H1 (cell line): ENCODE measurements around the gene TXNRD2. TPM values are rescaled to one million over a fixed set of nuclear protein-coding genes. Genes with fewer than 3 reads are reported as not detected.

ENCODE experiments used
- CTCF ChIA-PET: fragments of 300-600 bp; sonication (Branson Sonifier 250); formaldehyde crosslinking; loops from one replicate; lab custom pipeline; 2021; ENCODE audit not compliant: partially characterized antibody; lab: Charles Lee
- POLR2A ChIA-PET: fragments of 300-600 bp; sonication (Branson Sonifier 250); formaldehyde crosslinking; loops from one replicate; lab custom pipeline; 2021; ENCODE audit warnings: inconsistent platforms; ENCODE audit not compliant: partially characterized antibody; lab: Charles Lee
- DNase-seq, 2 experiments: peaks; one replicate each; pipeline versions ENCODE4 v3.0.0 to v3.0.0-alpha.2; 2010 to 2022; ENCODE audit warnings: low spot score in 2 of 2, low read depth in 1 of 2, mixed read lengths in 1 of 2
- FAIRE-seq: peaks from 2 replicates; lab custom pipeline; 2011; peaks lifted over from hg19 to GRCh38; lab: Jason Lieb, UNC
- H2AFZ ChIP-seq: 2 replicates; pipeline ENCODE4 v1.8.1; 2012; ENCODE audit warnings: low read length, inconsistent platforms
- H2AK5ac ChIP-seq: 2 replicates; pipeline ENCODE4 v1.6.1; 2013; ENCODE audit warnings: low read depth, low read length
- H2BK120ac ChIP-seq: replicated peaks from 2 replicates; pipeline ENCODE3; 2013; ENCODE audit warnings: low read depth, low read length, inconsistent platforms
- H2BK12ac ChIP-seq: 2 replicates; pipeline ENCODE4 v1.6.1; 2013; ENCODE audit warnings: low read depth, low read length
- H2BK15ac ChIP-seq: 2 replicates; pipeline ENCODE4 v1.6.1; 2013; ENCODE audit warnings: low read length
- H2BK20ac ChIP-seq: 2 replicates; pipeline ENCODE4 v1.6.1; 2013; ENCODE audit warnings: low read length
- H2BK5ac ChIP-seq: 2 replicates; pipeline ENCODE4 v1.6.1; 2013; ENCODE audit warnings: low read depth, low read length
- H3K14ac ChIP-seq: 2 replicates; pipeline ENCODE4 v1.6.1; 2013; ENCODE audit warnings: inconsistent platforms; ENCODE audit not compliant: insufficient read length
- H3K18ac ChIP-seq: 2 replicates; pipeline ENCODE4 v1.6.1; 2013; ENCODE audit warnings: low read length; ENCODE audit errors: extremely low read depth
- H3K23ac ChIP-seq: 2 replicates; pipeline ENCODE4 v1.6.1; 2013; ENCODE audit warnings: inconsistent platforms; ENCODE audit not compliant: insufficient read length
- H3K23me2 ChIP-seq: 2 replicates; pipeline ENCODE4 v1.6.1; 2013; ENCODE audit warnings: low read depth, low read length
- H3K27ac ChIP-seq: 2 replicates; pipeline ENCODE4 v1.6.1; 2011; ENCODE audit warnings: low read depth, low read length, inconsistent platforms
- H3K27me3 ChIP-seq, 4 experiments: replicated peaks in 1 of 4; 1 replicate in 1 of 4; 2 replicates in 3 of 4; pipeline versions ENCODE4 v1.6.1 to v1.8.1; 2011 to 2013; ENCODE audit warnings: low read length in 3 of 4, mild to moderate bottlenecking in 3 of 4, inconsistent platforms in 2 of 4, mixed read lengths in 2 of 4, moderate library complexity in 1 of 4; ENCODE audit not compliant: control insufficient read depth in 3 of 4, insufficient read depth in 3 of 4; ENCODE audit errors: extremely low read depth in 1 of 4
- H3K36me3 ChIP-seq, 4 experiments: 2 replicates each; pipeline versions ENCODE4 v1.6.1 to v1.8.1; 2011 to 2013; ENCODE audit warnings: mild to moderate bottlenecking in 4 of 4, low read length in 3 of 4, moderate library complexity in 2 of 4, control low read depth in 1 of 4, inconsistent platforms in 1 of 4; ENCODE audit not compliant: insufficient read depth in 4 of 4, control insufficient read depth in 2 of 4
- H3K4ac ChIP-seq: replicated peaks from 2 replicates; pipeline ENCODE3; 2013; ENCODE audit warnings: low read length, low read depth, mixed read lengths, inconsistent platforms; ENCODE audit not compliant: insufficient read length
- H3K4me1 ChIP-seq, 4 experiments: replicated peaks in 1 of 4; 1 replicate in 1 of 4; 2 replicates in 3 of 4; pipeline versions ENCODE4 v1.6.1 to v1.8.1; 2011 to 2013; ENCODE audit warnings: low read length in 3 of 4, inconsistent platforms in 2 of 4, mixed read lengths in 1 of 4; ENCODE audit not compliant: insufficient read depth in 4 of 4, control insufficient read depth in 3 of 4
- H3K4me2 ChIP-seq, 2 experiments: 2 replicates each; pipeline versions ENCODE4 v1.6.1 to v1.8.1; 2011 to 2013; ENCODE audit warnings: low read depth in 2 of 2, low read length in 2 of 2, control low read depth in 1 of 2, inconsistent platforms in 1 of 2, mild to moderate bottlenecking in 1 of 2; ENCODE audit not compliant: insufficient read depth in 1 of 2
- H3K4me3 ChIP-seq, 4 experiments: fragments of 200-600, 300-600 bp in 1 of 4; sonication (generic), shearing (Covaris generic), sonication (Bioruptor Twin) in 1 of 4; 2 replicates each; pipeline versions ENCODE4 v1.5.1 to v1.8.1; 2011 to 2016; ENCODE audit warnings: low read length in 4 of 4, low read depth in 3 of 4, control low read depth in 2 of 4, inconsistent platforms in 2 of 4, mild to moderate bottlenecking in 2 of 4, mixed read lengths in 1 of 4, moderate library complexity in 1 of 4; ENCODE audit not compliant: insufficient read depth in 2 of 4; ENCODE audit errors: extremely low read depth in 1 of 4
- H3K56ac ChIP-seq: replicated peaks from 2 replicates; pipeline ENCODE3; 2013; ENCODE audit warnings: low read depth, mild to moderate bottlenecking, mixed read lengths, low read length, inconsistent platforms; ENCODE audit not compliant: insufficient read length
- H3K79me1 ChIP-seq: 2 replicates; pipeline ENCODE4 v1.6.1; 2013; ENCODE audit warnings: low read depth, low read length, control low read depth
- H3K79me2 ChIP-seq, 2 experiments: 2 replicates each; pipeline versions ENCODE4 v1.6.1 to v1.8.1; 2012 to 2013; ENCODE audit warnings: low read length in 2 of 2, mild to moderate bottlenecking in 2 of 2, inconsistent platforms in 1 of 2; ENCODE audit not compliant: insufficient read depth in 2 of 2, control insufficient read depth in 1 of 2
- H3K9ac ChIP-seq, 4 experiments: replicated peaks in 1 of 4; 1 replicate in 1 of 4; 2 replicates in 3 of 4; pipeline versions ENCODE4 v1.6.1 to v1.8.1; 2011 to 2013; ENCODE audit warnings: low read depth in 3 of 4, low read length in 3 of 4, control low read depth in 2 of 4, mild to moderate bottlenecking in 2 of 4, moderate library complexity in 2 of 4, inconsistent platforms in 1 of 4; ENCODE audit errors: extremely low read depth in 1 of 4
- H3K9me3 ChIP-seq, 2 experiments: 2 replicates each; pipeline versions ENCODE4 v1.6.1 to v1.8.1; 2012 to 2013; ENCODE audit warnings: mild to moderate bottlenecking in 2 of 2, moderate library complexity in 2 of 2, control low read depth in 1 of 2, inconsistent platforms in 1 of 2, low read depth in 1 of 2, low read length in 1 of 2, mixed read lengths in 1 of 2; ENCODE audit not compliant: insufficient read depth in 2 of 2
- H4K20me1 ChIP-seq, 2 experiments: replicated peaks in 1 of 2; 2 replicates each; pipeline versions ENCODE3 to v1.8.1; 2011 to 2013; ENCODE audit warnings: inconsistent platforms in 2 of 2, low read length in 2 of 2, mild to moderate bottlenecking in 1 of 2; ENCODE audit not compliant: insufficient read depth in 2 of 2, control insufficient read depth in 1 of 2
- H4K5ac ChIP-seq: 2 replicates; pipeline ENCODE4 v1.6.1; 2013; ENCODE audit warnings: low read length, low read depth, mixed read lengths, inconsistent platforms; ENCODE audit not compliant: insufficient read length
- H4K8ac ChIP-seq: 2 replicates; pipeline ENCODE4 v1.8.0; 2013; ENCODE audit warnings: mild to moderate bottlenecking, moderate library complexity, low read length, inconsistent platforms; ENCODE audit not compliant: insufficient read depth; ENCODE audit errors: extremely low read depth
- H4K91ac ChIP-seq: replicated peaks from 2 replicates; pipeline ENCODE3; 2013; ENCODE audit warnings: low read length, mixed read lengths, inconsistent platforms; ENCODE audit not compliant: insufficient read length
- BRCA1 ChIP-seq: IDR thresholded peaks from 2 replicates; pipeline ENCODE4 v1.6.1; 2012; ENCODE audit warnings: low read depth, low read length, improper control_type of control experiment
- CREB1 ChIP-seq: IDR thresholded peaks from 2 replicates; pipeline ENCODE4 v1.6.1; 2012; ENCODE audit warnings: inconsistent platforms
- MAFK ChIP-seq: IDR thresholded peaks from 2 replicates; pipeline ENCODE4 v1.6.1; 2012; ENCODE audit warnings: low read depth, mild to moderate bottlenecking, improper control_type of control experiment, low read length
- NANOG ChIP-seq: IDR thresholded peaks from 2 replicates; pipeline ENCODE4 v1.6.1; 2011; ENCODE audit warnings: low read length, low read depth, mild to moderate bottlenecking, inconsistent platforms; ENCODE audit not compliant: insufficient read depth, poor library complexity, severe bottlenecking
- SIX5 ChIP-seq: IDR thresholded peaks from 2 replicates; pipeline ENCODE4 v1.6.1; 2011; ENCODE audit warnings: mild to moderate bottlenecking, low read depth, low read length
- TBP ChIP-seq: IDR thresholded peaks from 2 replicates; pipeline ENCODE4 v1.6.1; 2011; ENCODE audit warnings: low read depth, low read length, improper control_type of control experiment
- USF2 ChIP-seq: IDR thresholded peaks from 2 replicates; pipeline ENCODE4 v1.6.1; 2011; ENCODE audit warnings: low read length, improper control_type of control experiment
- ZNF274 ChIP-seq: IDR thresholded peaks from 2 replicates; pipeline ENCODE4 v1.7.0; 2012; ENCODE audit warnings: low read length, borderline replicate concordance; ENCODE audit errors: extremely low read depth
- WGBS, 2 experiments: shearing (Covaris generic) in 1 of 2; methylation state at CpG; one replicate each; pipeline versions ENCODE4 v1.1.6 to v1.1.7; 2013 to 2015; ENCODE audit warnings: low lambda C conversion rate in 2 of 2, mixed read lengths in 2 of 2, inconsistent platforms in 1 of 2, low coverage in 1 of 2, missing lambda C conversion rate in 1 of 2; ENCODE audit not compliant: insufficient replicate concordance in 2 of 2, insufficient coverage in 1 of 2, insufficient read length in 1 of 2; ENCODE audit errors: extremely low coverage in 1 of 2, missing lambda C conversion rate in 1 of 2; 5-methylcytosine and 5-hydroxymethylcytosine counted together
- polyA plus RNA-seq, 7 experiments: library from polyadenylated mRNA; depleted of rRNA in 3 of 7; stranded (reverse) in 5 of 7; unstranded in 2 of 7; fragments of >200 nt in 5 of 7; fragments of 200-250 nt in 2 of 7; gene quantifications; 1 replicate in 5 of 7; 2 replicates in 1 of 7; 4 replicates in 1 of 7; pipeline versions ENCODE4 v1.2.1 to v1.2.3, GENCODE V29; 2011 to 2013; ENCODE audit warnings: missing spikeins in 2 of 7, mixed read lengths in 2 of 7
- total RNA-seq: library from RNA; stranded (reverse); fragmentation: NEBNext Ultra II Directional; extraction: Animal tissue kit (Norgen Biotek cat#: 25700); gene quantifications from 2 replicates; pipeline ENCODE4 v1.2.1, GENCODE V29; 2021

Gene TXNRD2
- total and polyA plus RNA-seq, 2 of the 8 experiments (the other 6 are each of a cell fraction or from before 2014, with no cell fraction given) = 14.8 to 21.9 TPM

GRCh38 chr22:19988965-19989724, 47.5 kb upstream of the TXNRD2 start:
- Histone ChIP-seq H2BK15ac (no peak overlapping the region), H2AFZ (no peak overlapping the region), H4K20me1 (peaks cover 10 to 17% of the 10 kb centered on the region in 2 experiments), H3K9me3 (no peaks in the 10 kb centered on the region), H3K27me3 (no peaks in the 10 kb centered on the region), H3K4ac (no peak overlapping the region), H3K18ac (no peak overlapping the region), H3K27ac (no peak overlapping the region), H2BK20ac (no peak overlapping the region), H4K5ac (no peak overlapping the region), H3K4me2 (no peak overlapping the region), H3K23ac (no peak overlapping the region), H2AK5ac (no peak overlapping the region), H3K36me3 (no peaks in the 10 kb centered on the region), H3K4me1 (peaks cover 0 to 17% (median 11%) of the 10 kb centered on the region in 4 experiments; a peak in 5 of 7 replicates), H3K23me2 (peaks cover 4% of the 10 kb centered on the region; the same call in 1 of the 2 replicates), H2BK12ac (no peak overlapping the region), H4K91ac (no peak overlapping the region), H3K79me2 (peaks cover 0 to 8% of the 10 kb centered on the region in 2 experiments; a peak in 1 of 4 replicates), H3K9ac (no peak overlapping the region), H3K14ac (no peak overlapping the region), H3K79me1 (peaks cover 16% of the 10 kb centered on the region), H3K4me3 (no peak overlapping the region), H4K8ac (no peak overlapping the region), H3K56ac (no peak overlapping the region), H2BK5ac (no peak overlapping the region), H2BK120ac (no peak overlapping the region)
- FAIRE-seq (no peak), DNase-seq (no peak)
- CTCF ChIA-PET = interaction anchor here (5.6 to 5.8 kb wide), 2 partner anchors 17 to 25 kb away, joined by 50 to 58 read pairs; no protein-coding TSS in a partner anchor
- TF ChIP-seq SIX5 (no peak), TBP (no peak), CREB1 (no peak), MAFK (no peak), USF2 (no peak), ZNF274 (no peak), NANOG (no peak), BRCA1 (no peak)
- POLR2A ChIA-PET = interaction anchor here (0.6 to 1.5 kb wide), 3 partner anchors 35 to 133 kb away, joined by 3 to 4 read pairs (median 3); no protein-coding TSS in a partner anchor
- WGBS, 2 experiments = 90% methylated on average over 18 of the region's 18 CpGs; no CpG with 5 or more reads in 1 of the 2 experiments
